ENCODE results near the gene TNFRSF8. TPM values are rescaled to one million over a fixed set of nuclear protein-coding genes. Genes with fewer than 3 reads are reported as not detected.

TNFRSF8 gene
- polyA plus RNA-seq, 2 of the 4 experiments (the other 2 are of a cell fraction), result 0.05 TPM; not detected in 1

- no peaks in the 10 kb centered on the region for H3K9me3 ChIP-seq
- ChIA-PET POLR2A (no interaction called here), CTCF (interaction anchor here (0.6 to 0.9 kb wide), 2 partner anchors 23 to 105 kb away, joined by 4 read pairs; no protein-coding TSS in a partner anchor)
- ATAC-seq, result no peak
- H3K4me1 ChIP-seq, result peaks cover 14% of the 10 kb centered on the region
- 50% methylated on average over 10 of the region's 10 CpGs for WGBS (ENCODE audit: missing lambda C conversion rate)
- no peak for DNase-seq (ENCODE audit: low read depth in 1 of 2, low spot score in 1 of 2)
- no peak for TF ChIP-seq JUN (IDR thresholded peaks at IDR 0.05)
- TF ChIP-seq CEBPB (IDR thresholded peaks at IDR 0.05), result no peak
- no peak for TF ChIP-seq ZFP36 (IDR thresholded peaks at IDR 0.05; ENCODE audit: borderline replicate concordance, partially characterized antibody)
- H3K27ac ChIP-seq, result no peak overlapping the region
- FAIRE-seq, result no peak
- H3K4me3 ChIP-seq, result no peak overlapping the region
- H3K4me2 ChIP-seq, result no peak overlapping the region
These were observed 94.5 kb downstream of the TNFRSF8 start for GRCh38 chr1:12157366-12158231.

DNA sequence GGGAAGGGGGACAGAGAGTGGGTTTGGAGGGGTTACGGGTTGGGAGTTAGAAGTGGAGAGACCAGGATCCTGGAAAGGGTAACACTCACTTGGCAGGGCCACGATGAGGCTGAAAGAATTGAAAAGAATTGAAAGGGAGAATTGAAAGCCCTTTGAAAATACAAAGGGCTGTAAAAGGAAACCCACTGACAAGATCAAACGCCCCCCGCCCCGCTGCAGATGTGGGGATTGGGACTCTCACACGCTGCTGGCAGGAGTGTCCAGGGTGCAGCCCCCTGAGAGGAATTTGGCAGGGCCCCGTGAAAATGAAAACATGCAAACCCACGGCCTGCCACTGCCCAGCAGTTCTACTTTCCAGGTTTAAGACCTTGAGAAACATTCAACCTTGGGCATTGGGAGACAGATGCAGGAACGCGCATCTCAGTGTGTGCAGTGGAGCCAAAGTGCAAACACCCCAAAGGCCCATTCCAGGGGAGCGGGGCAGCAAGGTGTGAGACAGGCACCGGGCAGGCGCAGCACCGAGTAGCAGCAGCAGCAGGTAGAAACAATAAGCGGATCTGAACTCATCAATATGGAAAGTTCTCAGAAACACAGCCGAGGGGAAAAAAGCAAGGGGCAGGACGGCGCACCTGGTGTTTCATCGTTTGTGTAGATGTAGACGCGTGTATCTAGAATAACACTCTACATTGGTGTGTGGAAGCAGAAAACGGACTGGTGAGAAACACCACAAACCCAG lies 95.4 kb downstream of the TNFRSF8 start:
- FAIRE-seq, result no peak

GRCh38 chr1:12159816-12160215 lies 96.7 kb downstream of the TNFRSF8 start:
- H3K4me2 ChIP-seq, result no peak overlapping the region
- TF ChIP-seq SMC3 (IDR thresholded peaks at IDR 0.05) (no peak), NPAS2 (CRISPR knock-in tag; IDR thresholded peaks at IDR 0.05; ENCODE audit: borderline replicate concordance) (no peak), GATA3 (IDR thresholded peaks at IDR 0.05; ENCODE audit: borderline replicate concordance) (no peak), ZC3H11A (IDR thresholded peaks at IDR 0.05) (no peak), KDM5A (IDR thresholded peaks at IDR 0.05) (no peak), EHF (CRISPR knock-in tag; IDR thresholded peaks at IDR 0.05) (no peak), FOXS1 (CRISPR knock-in tag; IDR thresholded peaks at IDR 0.05) (no peak), REST (IDR thresholded peaks at IDR 0.05) (no peak), JUNB (IDR thresholded peaks at IDR 0.05) (no peak), MAX (IDR thresholded peaks at IDR 0.05) (no peak), USF2 (IDR thresholded peaks at IDR 0.05) (no peak), ESRRA (IDR thresholded peaks at IDR 0.05; ENCODE audit: borderline replicate concordance, low read length) (no peak), TP53 (CRISPR knock-in tag; IDR thresholded peaks at IDR 0.05) (no peak), CBX2 (IDR thresholded peaks at IDR 0.05; ENCODE audit: borderline replicate concordance, low read depth) (no peak)
- TF ChIP-seq, protein P1, sequence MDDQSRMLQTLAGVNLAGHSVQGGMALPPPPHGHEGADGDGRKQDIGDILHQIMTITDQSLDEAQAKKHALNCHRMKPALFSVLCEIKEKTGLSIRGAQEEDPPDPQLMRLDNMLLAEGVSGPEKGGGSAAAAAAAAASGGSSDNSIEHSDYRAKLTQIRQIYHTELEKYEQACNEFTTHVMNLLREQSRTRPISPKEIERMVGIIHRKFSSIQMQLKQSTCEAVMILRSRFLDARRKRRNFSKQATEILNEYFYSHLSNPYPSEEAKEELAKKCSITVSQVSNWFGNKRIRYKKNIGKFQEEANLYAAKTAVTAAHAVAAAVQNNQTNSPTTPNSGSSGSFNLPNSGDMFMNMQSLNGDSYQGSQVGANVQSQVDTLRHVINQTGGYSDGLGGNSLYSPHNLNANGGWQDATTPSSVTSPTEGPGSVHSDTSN (IDR thresholded peaks at IDR 0.05), result no peak
- FAIRE-seq, result no peak
- ChIA-PET CTCF (no interaction called here), POLR2A (interaction anchor here (1.1 kb wide), 1 partner anchor 250 kb away, joined by 3 read pairs; no protein-coding TSS in a partner anchor)
- DNase-seq (ENCODE audit: low read depth in 1 of 2, low spot score in 1 of 2), result no peak
- H3K4me1 ChIP-seq, result peaks cover 14% of the 10 kb centered on the region
- WGBS (ENCODE audit: missing lambda C conversion rate), result 90% methylated on average over 4 of the region's 7 CpGs
- no peak overlapping the region for H3K4me3 ChIP-seq
- ATAC-seq, result no peak
- no peak overlapping the region for H3K27ac ChIP-seq
- no peaks in the 10 kb centered on the region for H3K9me3 ChIP-seq

More for the DNA sequence above, 95.4 kb downstream of the TNFRSF8 start:
- Histone ChIP-seq H3K4me1 (peaks cover 14% of the 10 kb centered on the region), H3K27ac (no peak overlapping the region), H3K4me2 (no peak overlapping the region), H3K9me3 (no peaks in the 10 kb centered on the region), H3K4me3 (no peak overlapping the region)
- ATAC-seq (no peak), DNase-seq (ENCODE audit: low read depth in 1 of 2, low spot score in 1 of 2) (no peak)
- ChIA-PET POLR2A (no interaction called here), CTCF (no interaction called here)
- WGBS (ENCODE audit: missing lambda C conversion rate), result 88% methylated on average over 22 of the region's 22 CpGs
- TF ChIP-seq TFCP2L1 (CRISPR knock-in tag; IDR thresholded peaks at IDR 0.05), result no peak
- TF ChIP-seq ATOH8 (CRISPR knock-in tag; IDR thresholded peaks at IDR 0.05; ENCODE audit: low read depth), result no peak

All from A549 (cell line).